ENCODE results near the gene PSMC1. TPM values are rescaled to one million over a fixed set of nuclear protein-coding genes. Genes with fewer than 3 reads are reported as not detected.
A peak's percentile ranks its signal among the peaks of the same experiment; 100 is the strongest.

The PSMC1 gene
- total and polyA plus RNA-seq, 4 donors = 73.6 to 195 (median 110) TPM

GRCh38 chr14:90302529-90303303 is 46.4 kb downstream of the PSMC1 start:
- no peak overlapping the region for H3K4me3 ChIP-seq
- peak overlapping the region in 1 of 2 donors; percentile 2 for H3K27ac ChIP-seq (ENCODE audit: low read depth in 1 of 2, low read length in 1 of 2)
- H3K9me3 ChIP-seq (ENCODE audit: control insufficient read depth in 4 of 4, insufficient read depth in 3 of 4, low read length in 3 of 4) = no peaks in the 10 kb centered on the region
- no peaks in the 10 kb centered on the region for H3K27me3 ChIP-seq (ENCODE audit: control insufficient read depth in 3 of 3, insufficient read depth in 3 of 3, low read length in 2 of 3)
- peaks cover 8 to 21% (median 16%) of the 10 kb centered on the region in 4 donors for H3K36me3 ChIP-seq (ENCODE audit: control insufficient read depth in 4 of 4, insufficient read depth in 4 of 4, low read length in 4 of 4)
- H3K4me1 ChIP-seq (ENCODE audit: control insufficient read depth in 5 of 5, insufficient read depth in 5 of 5, low read length in 5 of 5) = peaks cover 0 to 1% (median 0%) of the 10 kb centered on the region in 5 donors
- ATAC-seq (ENCODE audit: insufficient read depth, low FRiP score) = no peak
- H3K9ac ChIP-seq (ENCODE audit: insufficient read depth in 1 of 2, low read length in 2 of 2) = no peak overlapping the region
- DNase-seq = no peak
- no peak for TF ChIP-seq CTCF (IDR thresholded peaks at IDR 0.05; ENCODE audit: control extremely low read depth, extremely low read depth)
- 89 to 93% methylated on average over 10 of the region's 10 CpGs for WGBS, 2 donors

GRCh38 chr14:90303473-90303872 is 47.1 kb downstream of the PSMC1 start:
- peaks cover 8 to 25% (median 19%) of the 10 kb centered on the region in 4 donors for H3K36me3 ChIP-seq (ENCODE audit: control insufficient read depth in 4 of 4, insufficient read depth in 4 of 4, low read length in 4 of 4)
- peaks cover 0 to 1% (median 0%) of the 10 kb centered on the region in 5 donors for H3K4me1 ChIP-seq (ENCODE audit: control insufficient read depth in 5 of 5, insufficient read depth in 5 of 5, low read length in 5 of 5)
- H3K4me3 ChIP-seq = no peak overlapping the region
- no peaks in the 10 kb centered on the region for H3K27me3 ChIP-seq (ENCODE audit: control insufficient read depth in 3 of 3, insufficient read depth in 3 of 3, low read length in 2 of 3)
- no peak for TF ChIP-seq CTCF (IDR thresholded peaks at IDR 0.05; ENCODE audit: control extremely low read depth, extremely low read depth)
- H3K27ac ChIP-seq (ENCODE audit: low read depth in 1 of 2, low read length in 1 of 2) = no peak overlapping the region
- no peaks in the 10 kb centered on the region for H3K9me3 ChIP-seq (ENCODE audit: control insufficient read depth in 4 of 4, insufficient read depth in 3 of 4, low read length in 3 of 4)
- ATAC-seq (ENCODE audit: insufficient read depth, low FRiP score) (no peak), DNase-seq (no peak)
- no peak overlapping the region for H3K9ac ChIP-seq (ENCODE audit: insufficient read depth in 1 of 2, low read length in 2 of 2)
- WGBS, 2 donors = 92 to 95% methylated on average over 4 of the region's 4 CpGs

GRCh38 chr14:90304502-90304901 is 48.1 kb downstream of the PSMC1 start:
- no peak for TF ChIP-seq CTCF (IDR thresholded peaks at IDR 0.05; ENCODE audit: control extremely low read depth, extremely low read depth)
- no peak for ATAC-seq (ENCODE audit: insufficient read depth, low FRiP score)
- peaks cover 8 to 25% (median 20%) of the 10 kb centered on the region in 4 donors for H3K36me3 ChIP-seq (ENCODE audit: control insufficient read depth in 4 of 4, insufficient read depth in 4 of 4, low read length in 4 of 4)
- no peak for DNase-seq
- H3K9me3 ChIP-seq (ENCODE audit: control insufficient read depth in 4 of 4, insufficient read depth in 3 of 4, low read length in 3 of 4) = peaks cover 0 to 1% (median 0%) of the 10 kb centered on the region in 4 donors
- H3K27me3 ChIP-seq (ENCODE audit: control insufficient read depth in 3 of 3, insufficient read depth in 3 of 3, low read length in 2 of 3) = no peaks in the 10 kb centered on the region
- no peaks in the 10 kb centered on the region for H3K4me1 ChIP-seq (ENCODE audit: control insufficient read depth in 5 of 5, insufficient read depth in 5 of 5, low read length in 5 of 5)
- H3K9ac ChIP-seq (ENCODE audit: insufficient read depth in 1 of 2, low read length in 2 of 2) = no peak overlapping the region
- H3K4me3 ChIP-seq = no peak overlapping the region
- H3K27ac ChIP-seq (ENCODE audit: low read depth in 1 of 2, low read length in 1 of 2) = no peak overlapping the region

All from lung (tissue), 12 donors.